Measurements from ENCODE around the gene RNF11. TPM values are rescaled to one million over a fixed set of nuclear protein-coding genes. Genes with fewer than 3 reads are reported as not detected.

The RNF11 gene
- total and polyA plus RNA-seq, 2 of the 8 experiments (the other 6 are each of a cell fraction or from before 2014, with no cell fraction given), result 49.6 to 54.2 TPM

- Histone ChIP-seq H3K79me1 (ENCODE audit: low read depth, low read length) (no peaks in the 10 kb centered on the region), H3K4me3 (ENCODE audit: extremely low read depth in 1 of 4, insufficient read depth in 2 of 4, low read depth in 3 of 4, low read length in 4 of 4) (no peak overlapping the region), H3K27me3 (replicated peaks in 1 of 4; ENCODE audit: control insufficient read depth in 3 of 4, extremely low read depth in 1 of 4, insufficient read depth in 3 of 4, low read length in 3 of 4) (no peaks in the 10 kb centered on the region), H3K9me3 (ENCODE audit: insufficient read depth in 2 of 2, low read depth in 1 of 2, low read length in 1 of 2) (no peaks in the 10 kb centered on the region), H3K9ac (replicated peaks in 1 of 4; ENCODE audit: extremely low read depth in 1 of 4, low read depth in 3 of 4, low read length in 3 of 4) (no peak overlapping the region), H3K4ac (replicated peaks; ENCODE audit: insufficient read length, low read depth, low read length) (no peak overlapping the region), H2BK20ac (ENCODE audit: low read length) (no peak overlapping the region), H3K27ac (ENCODE audit: low read depth, low read length) (no peak overlapping the region), H4K91ac (replicated peaks; ENCODE audit: insufficient read length, low read length) (no peak overlapping the region), H4K20me1 (replicated peaks in 1 of 2; ENCODE audit: control insufficient read depth in 1 of 2, insufficient read depth in 2 of 2, low read length in 2 of 2) (no peaks in the 10 kb centered on the region), H3K56ac (replicated peaks; ENCODE audit: insufficient read length, low read depth, low read length) (no peak overlapping the region), H3K4me2 (ENCODE audit: insufficient read depth in 1 of 2, low read depth in 2 of 2, low read length in 2 of 2) (no peak overlapping the region), H3K79me2 (ENCODE audit: control insufficient read depth in 1 of 2, insufficient read depth in 2 of 2, low read length in 2 of 2) (no peaks in the 10 kb centered on the region; a peak in 1 of 4 replicates), H3K23ac (ENCODE audit: insufficient read length) (no peak overlapping the region), H3K4me1 (replicated peaks in 1 of 4; ENCODE audit: control insufficient read depth in 3 of 4, insufficient read depth in 4 of 4, low read length in 3 of 4) (peaks cover 0 to 6% (median under 1%) of the 10 kb centered on the region in 4 experiments; a peak in 2 of 7 replicates), H4K8ac (ENCODE audit: extremely low read depth, insufficient read depth, low read length) (no peak overlapping the region), H2AFZ (ENCODE audit: low read length) (no peak overlapping the region), H3K23me2 (ENCODE audit: low read depth, low read length) (no peaks in the 10 kb centered on the region), H2BK5ac (ENCODE audit: low read depth, low read length) (no peak overlapping the region), H2BK12ac (ENCODE audit: low read depth, low read length) (no peak overlapping the region), H4K5ac (ENCODE audit: insufficient read length, low read depth, low read length) (no peak overlapping the region), H2BK120ac (replicated peaks; ENCODE audit: low read depth, low read length) (no peak overlapping the region), H2BK15ac (ENCODE audit: low read length) (no peak overlapping the region), H3K18ac (ENCODE audit: extremely low read depth, low read length) (no peak overlapping the region), H3K14ac (ENCODE audit: insufficient read length) (no peak overlapping the region), H2AK5ac (ENCODE audit: low read depth, low read length) (no peak overlapping the region), H3K36me3 (ENCODE audit: control insufficient read depth in 2 of 4, insufficient read depth in 4 of 4, low read length in 3 of 4) (no peaks in the 10 kb centered on the region)
- 89% methylated on average over 6 of the region's 6 CpGs; no CpG with 5 or more reads in 1 of the 2 experiments for WGBS, 2 experiments (ENCODE audit: extremely low coverage in 1 of 2, insufficient coverage in 1 of 2, insufficient read length in 1 of 2, insufficient replicate concordance in 2 of 2, low coverage in 1 of 2, low lambda C conversion rate in 2 of 2, missing lambda C conversion rate in 1 of 2)
- no peak for DNase-seq (ENCODE audit: low read depth in 1 of 2, low spot score in 2 of 2)
- no peak for FAIRE-seq
- TF ChIP-seq YY1 (IDR thresholded peaks at IDR 0.05; ENCODE audit: low read depth, low read length) (no peak), CBX8 (IDR thresholded peaks at IDR 0.05; ENCODE audit: borderline replicate concordance, low read depth, low read length) (no peak), RAD21 (IDR thresholded peaks at IDR 0.05 in 1 of 2, conservative IDR thresholded peaks at IDR 0.05 in 1 of 2; ENCODE audit: low read depth in 2 of 2, low read length in 2 of 2) (no peak), TBP (IDR thresholded peaks at IDR 0.05; ENCODE audit: low read depth, low read length) (no peak), POU5F1 (IDR thresholded peaks at IDR 0.05; ENCODE audit: low read depth, low read length) (no peak)
- POLR2A ChIA-PET (ENCODE audit: partially characterized antibody), result no interaction called here
- CTCF ChIA-PET (ENCODE audit: partially characterized antibody), result interaction anchor here (0.9 to 1.3 kb wide), 2 partner anchors 9 to 12 kb away, joined by 3 to 4 read pairs; no protein-coding TSS in a partner anchor
Observed at GRCh38 chr1:51308636-51309035, 72.6 kb downstream of the RNF11 start.
